Smooth muscle cell (in vitro differentiated cells): ENCODE measurements around the gene ALG11. TPM values are rescaled to one million over a fixed set of nuclear protein-coding genes. Genes with fewer than 3 reads are reported as not detected.

Experiments used
- DNase-seq: peaks from one replicate; lab custom pipeline; 2025; ENCODE audit not compliant: unreplicated experiment; lab: John Stamatoyannopoulos, UW
- H2AFZ ChIP-seq: fragments of 200-600 bp; sonication (generic); 2 replicates; pipeline ENCODE4 v1.6.0; 2016; ENCODE audit warnings: antibody characterized with exemption, low read depth, mild to moderate bottlenecking
- H3F3A ChIP-seq: fragments of 200-600 bp; sonication (generic); 2 replicates; pipeline ENCODE4 v1.6.0; 2017; ENCODE audit warnings: antibody characterized with exemption, low read depth
- H3K27ac ChIP-seq: fragments of 200-600 bp; sonication (generic); 2 replicates; pipeline ENCODE4 v1.5.1; 2016; ENCODE audit warnings: low read depth, mild to moderate bottlenecking
- H3K27me3 ChIP-seq: fragments of 200-600 bp; sonication (generic); 2 replicates; pipeline ENCODE4 v1.6.1; 2016; ENCODE audit warnings: low read depth, mild to moderate bottlenecking
- H3K36me3 ChIP-seq: fragments of 200-600 bp; sonication (generic); 2 replicates; pipeline ENCODE4 v1.5.1; 2016; ENCODE audit warnings: low read depth
- H3K4me1 ChIP-seq: fragments of 200-600 bp; sonication (generic); 2 replicates; pipeline ENCODE4 v1.5.1; 2016; ENCODE audit warnings: low read depth
- H3K4me2 ChIP-seq: fragments of 200-600 bp; sonication (generic); 2 replicates; pipeline ENCODE4 v1.6.0; 2016; ENCODE audit warnings: mild to moderate bottlenecking
- H3K4me3 ChIP-seq: fragments of 200-600 bp; sonication (generic); 2 replicates; pipeline ENCODE4 v1.5.1; 2016; ENCODE audit warnings: mild to moderate bottlenecking
- H3K79me2 ChIP-seq: fragments of 200-600 bp; sonication (generic); 2 replicates; pipeline ENCODE4 v1.6.0; 2016; ENCODE audit warnings: low read depth, mild to moderate bottlenecking
- H3K9ac ChIP-seq: fragments of 200-600 bp; sonication (generic); 2 replicates; pipeline ENCODE4 v1.6.0; 2016; ENCODE audit warnings: low read depth
- H3K9me3 ChIP-seq: fragments of 200-600 bp; sonication (generic); replicated peaks from 2 replicates; pipeline ENCODE4 v1.5.1; 2016; ENCODE audit warnings: low read depth
- H4K20me1 ChIP-seq: fragments of 200-600 bp; sonication (generic); 2 replicates; pipeline ENCODE4 v1.6.0; 2016; ENCODE audit warnings: low read depth
- WGBS: methylation state at CpG from one replicate; pipeline ENCODE4 v1.1.7; 2016; ENCODE audit warnings: low lambda C conversion rate; 5-methylcytosine and 5-hydroxymethylcytosine counted together
- polyA plus RNA-seq: library from polyadenylated mRNA; unstranded; fragments of >200 nt; fragmentation: Nextera tagmentation; extraction: Ambion mirVana; gene quantifications from 2 replicates; pipeline ENCODE4 v1.2.1, GENCODE V29; 2016
- total RNA-seq: library from RNA; depleted of rRNA; stranded (reverse); fragments of >200 nt; gene quantifications from 2 replicates; pipeline ENCODE4 v1.2.3, GENCODE V29; 2014
- TF ChIP-seq, protein P1 (sequence below): fragments of 200-600 bp; sonication (generic); IDR thresholded peaks from 2 replicates; pipeline ENCODE4 v1.5.1; 2017; ENCODE audit warnings: borderline replicate concordance, mild to moderate bottlenecking, antibody characterized with exemption; ENCODE audit not compliant: insufficient read depth, poor library complexity, severe bottlenecking

ALG11 gene
- total and polyA plus RNA-seq, 2 experiments from 2014 or later, result 28.4 to 34.7 TPM

DNA sequence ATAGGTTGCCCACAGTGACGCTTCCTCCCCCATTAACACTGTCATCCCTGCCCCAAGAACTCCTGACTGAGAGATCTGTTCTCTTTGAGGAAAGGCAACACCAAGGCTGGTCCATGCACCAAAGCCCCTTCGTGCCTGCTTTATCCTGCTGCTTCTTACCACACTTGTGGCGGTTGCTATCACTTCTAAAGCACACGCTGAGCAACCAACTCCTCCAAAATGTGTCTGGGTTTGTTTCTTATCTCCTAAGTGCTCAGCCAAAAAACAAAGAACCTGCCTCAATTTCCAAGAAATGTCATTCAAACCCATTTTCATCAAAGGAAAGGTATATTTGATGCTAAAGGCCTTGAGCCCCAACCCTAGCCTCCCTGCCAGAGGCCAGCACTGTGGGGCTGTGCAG, 15.6 kb upstream of the ALG11 start:
- H3K9me3 ChIP-seq, result no peaks in the 10 kb centered on the region
- 91% methylated on average over 4 of the region's 4 CpGs for WGBS
- H3K27me3 ChIP-seq, result no peaks in the 10 kb centered on the region
- no peaks in the 10 kb centered on the region for H3K36me3 ChIP-seq
- peaks cover 28% of the 10 kb centered on the region for H3K4me1 ChIP-seq
- peaks cover 96% of the 10 kb centered on the region for H3K79me2 ChIP-seq
- H3K4me2 ChIP-seq, result no peak overlapping the region
- H4K20me1 ChIP-seq, result peaks cover 81% of the 10 kb centered on the region
- H3K4me3 ChIP-seq, result no peak overlapping the region
- no peaks in the 10 kb centered on the region for H3F3A ChIP-seq
- DNase-seq, result no peak
- H3K27ac ChIP-seq, result no peak overlapping the region
- no peak overlapping the region for H2AFZ ChIP-seq
- no peak overlapping the region for H3K9ac ChIP-seq
- TF ChIP-seq, protein P1, sequence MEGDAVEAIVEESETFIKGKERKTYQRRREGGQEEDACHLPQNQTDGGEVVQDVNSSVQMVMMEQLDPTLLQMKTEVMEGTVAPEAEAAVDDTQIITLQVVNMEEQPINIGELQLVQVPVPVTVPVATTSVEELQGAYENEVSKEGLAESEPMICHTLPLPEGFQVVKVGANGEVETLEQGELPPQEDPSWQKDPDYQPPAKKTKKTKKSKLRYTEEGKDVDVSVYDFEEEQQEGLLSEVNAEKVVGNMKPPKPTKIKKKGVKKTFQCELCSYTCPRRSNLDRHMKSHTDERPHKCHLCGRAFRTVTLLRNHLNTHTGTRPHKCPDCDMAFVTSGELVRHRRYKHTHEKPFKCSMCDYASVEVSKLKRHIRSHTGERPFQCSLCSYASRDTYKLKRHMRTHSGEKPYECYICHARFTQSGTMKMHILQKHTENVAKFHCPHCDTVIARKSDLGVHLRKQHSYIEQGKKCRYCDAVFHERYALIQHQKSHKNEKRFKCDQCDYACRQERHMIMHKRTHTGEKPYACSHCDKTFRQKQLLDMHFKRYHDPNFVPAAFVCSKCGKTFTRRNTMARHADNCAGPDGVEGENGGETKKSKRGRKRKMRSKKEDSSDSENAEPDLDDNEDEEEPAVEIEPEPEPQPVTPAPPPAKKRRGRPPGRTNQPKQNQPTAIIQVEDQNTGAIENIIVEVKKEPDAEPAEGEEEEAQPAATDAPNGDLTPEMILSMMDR, result no peak

DNA sequence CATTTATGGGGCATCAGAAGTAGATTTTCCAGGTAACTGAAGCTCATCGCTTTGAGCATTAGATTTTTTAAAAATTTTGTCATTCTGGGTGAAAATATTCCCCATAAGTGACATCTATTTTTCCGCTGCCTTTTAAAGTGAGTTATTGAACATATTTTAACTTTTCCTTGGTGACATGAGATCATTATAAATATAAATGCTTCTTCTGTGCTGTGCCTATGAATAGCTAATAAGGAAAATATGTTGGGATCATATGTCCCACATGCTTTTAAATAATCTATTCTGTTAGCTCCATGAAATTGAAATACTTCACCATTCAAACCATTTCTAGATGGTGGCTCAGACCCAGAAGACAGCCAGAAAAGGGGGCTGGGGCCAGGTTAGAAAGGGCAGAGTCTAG, 15.0 kb upstream of the ALG11 start:
- H3F3A ChIP-seq, result no peaks in the 10 kb centered on the region
- H4K20me1 ChIP-seq, result peaks cover 86% of the 10 kb centered on the region
- DNase-seq, result no peak
- peaks cover 28% of the 10 kb centered on the region for H3K4me1 ChIP-seq
- no peak overlapping the region for H2AFZ ChIP-seq
- no peak overlapping the region for H3K9ac ChIP-seq
- TF ChIP-seq, protein P1, result no peak
- peaks cover 94% of the 10 kb centered on the region for H3K79me2 ChIP-seq
- no peaks in the 10 kb centered on the region for H3K27me3 ChIP-seq
- H3K9me3 ChIP-seq, result no peaks in the 10 kb centered on the region
- no peak overlapping the region for H3K27ac ChIP-seq
- no peaks in the 10 kb centered on the region for H3K36me3 ChIP-seq
- 97% methylated on average over 2 of the region's 2 CpGs for WGBS
- no peak overlapping the region for H3K4me3 ChIP-seq
- no peak overlapping the region for H3K4me2 ChIP-seq

DNA sequence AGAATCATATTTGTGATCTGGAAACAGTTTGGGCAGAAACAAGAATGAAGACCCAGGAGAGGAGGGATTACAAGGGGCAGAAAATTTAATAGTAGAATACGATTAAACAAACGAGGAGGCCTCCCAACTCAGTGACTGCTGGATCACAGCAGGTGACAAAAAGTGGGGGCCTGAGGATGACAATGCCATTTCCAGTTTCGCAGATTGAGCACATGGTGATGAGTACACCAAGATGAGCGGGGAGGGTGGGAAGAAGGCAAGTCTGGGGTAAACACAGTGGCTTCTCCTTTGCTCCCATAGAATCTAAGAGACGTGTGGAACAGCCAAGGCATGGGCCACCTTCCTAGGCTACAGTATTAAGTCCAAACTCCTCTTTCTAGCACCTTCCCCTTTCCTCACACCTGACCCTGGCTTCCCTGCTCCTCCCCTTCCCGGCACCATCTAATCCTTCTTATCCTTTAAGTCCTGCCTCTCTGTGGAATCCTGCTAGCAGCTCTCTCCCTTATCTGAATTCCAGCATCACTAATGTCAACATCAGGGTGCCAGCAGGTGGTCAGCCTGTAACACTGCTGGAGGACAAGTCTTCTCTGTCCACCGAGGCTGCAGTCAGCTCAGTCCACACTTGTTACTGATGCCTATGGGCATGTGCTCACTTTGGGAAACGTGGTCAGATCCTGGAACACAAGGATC, 14.4 kb upstream of the ALG11 start:
- H3K27me3 ChIP-seq, result no peaks in the 10 kb centered on the region
- no peak overlapping the region for H2AFZ ChIP-seq
- H4K20me1 ChIP-seq, result peaks cover 86% of the 10 kb centered on the region
- no peaks in the 10 kb centered on the region for H3K36me3 ChIP-seq
- no peak overlapping the region for H3K4me2 ChIP-seq
- peaks cover 92% of the 10 kb centered on the region for H3K79me2 ChIP-seq
- TF ChIP-seq, protein P1, result no peak
- H3K9ac ChIP-seq, result no peak overlapping the region
- no peak for DNase-seq
- H3K27ac ChIP-seq, result no peak overlapping the region
- no peaks in the 10 kb centered on the region for H3F3A ChIP-seq
- no peak overlapping the region for H3K4me3 ChIP-seq
- WGBS, result 74% methylated on average over 8 of the region's 8 CpGs
- no peaks in the 10 kb centered on the region for H3K9me3 ChIP-seq
- H3K4me1 ChIP-seq, result peaks cover 28% of the 10 kb centered on the region
